Smooth muscle cell of the brain vasculature (primary cell): Measurements from ENCODE around the gene GPRC5B.

Experiments
- DNase-seq: peaks from one replicate; pipeline ENCODE4 v3.0.0-alpha.2; 2012; ENCODE audit warnings: low read depth, low spot score

GPRC5B gene

DNA sequence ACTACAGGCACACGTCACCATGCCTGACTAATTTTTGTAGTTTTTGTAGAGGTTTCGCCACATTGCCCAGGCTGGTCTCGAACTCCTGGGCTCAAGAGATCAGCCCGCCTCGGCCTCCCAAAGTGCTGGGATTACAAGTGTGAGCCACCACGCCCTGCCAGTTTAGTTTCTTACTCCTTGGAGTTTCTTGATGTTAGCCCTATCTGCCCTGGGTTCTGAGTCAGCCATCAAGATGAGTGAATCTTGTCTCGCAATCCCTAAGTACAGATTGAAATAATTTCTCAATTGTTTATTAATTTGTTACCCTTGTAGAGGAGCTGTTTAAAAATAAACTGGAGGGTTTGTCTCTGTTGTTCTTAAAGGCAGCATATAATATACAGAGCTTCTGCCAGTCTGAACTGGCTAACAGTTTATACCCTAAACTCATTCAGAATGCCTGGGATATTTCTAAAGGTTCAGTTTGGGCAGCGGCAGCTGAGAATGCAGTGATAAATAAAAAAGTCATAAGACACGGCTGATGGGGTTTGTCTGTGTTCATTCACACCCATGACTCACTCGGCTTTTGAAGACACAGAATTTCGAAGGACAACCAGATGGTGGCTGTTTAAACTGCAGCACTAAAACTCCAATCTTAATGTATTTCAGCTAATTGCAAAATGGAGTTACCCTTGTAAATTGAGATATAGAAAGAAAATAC lies 39.6 kb downstream of the GPRC5B start:
- DNase-seq = no peak

DNA sequence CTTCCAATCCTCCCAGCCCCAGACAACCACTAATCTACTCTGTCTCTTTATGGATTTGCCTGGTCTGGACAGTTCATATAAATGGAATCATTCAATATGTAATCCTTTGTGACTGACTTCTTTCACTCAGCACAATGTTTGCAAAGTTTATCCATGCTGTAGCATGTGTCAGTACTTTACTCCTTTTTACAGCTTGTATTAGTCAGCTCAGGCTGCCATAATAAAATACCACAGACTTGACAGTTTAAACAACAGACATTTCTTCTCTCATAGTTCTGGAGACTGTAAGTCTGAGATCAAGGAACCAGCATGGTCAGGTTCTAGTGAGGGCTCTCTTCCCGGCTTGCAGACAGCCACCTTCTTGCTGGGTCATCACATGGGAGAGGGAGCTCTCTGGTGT lies 41.3 kb downstream of the GPRC5B start:
- no peak for DNase-seq

DNA sequence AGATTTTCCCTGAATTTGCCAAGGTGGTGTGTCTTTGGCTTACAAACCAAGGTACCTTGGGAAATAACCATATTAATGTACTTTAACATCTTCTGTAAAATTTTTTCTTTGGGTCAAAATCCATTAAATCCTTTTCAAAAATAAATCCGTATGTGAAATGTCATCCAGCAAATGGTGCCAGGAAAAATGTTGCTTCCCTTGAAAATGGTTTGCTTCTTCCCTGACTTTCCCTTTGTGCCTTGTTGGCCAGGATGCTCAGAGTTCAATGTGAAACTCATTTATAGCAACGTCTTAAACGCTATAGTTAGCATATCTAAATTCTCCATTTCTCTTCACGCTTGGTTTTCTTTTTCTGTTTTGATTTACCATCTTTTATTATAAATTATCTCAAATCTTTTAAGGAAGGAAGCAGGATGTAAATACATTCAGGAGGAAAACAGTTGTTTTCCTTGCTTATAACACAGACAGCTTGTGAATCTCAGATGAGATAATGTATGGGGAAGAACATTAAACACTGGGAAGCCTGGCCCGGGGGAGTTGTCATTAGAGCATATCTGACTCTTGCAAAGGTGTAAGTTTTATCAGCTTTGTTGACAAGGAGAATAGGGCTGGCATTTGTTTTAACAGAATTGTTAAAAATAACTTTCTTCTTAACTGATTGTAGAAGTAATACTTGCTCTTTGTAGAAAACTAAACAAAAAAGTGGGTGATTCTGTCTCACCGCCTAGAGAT lies 42.1 kb downstream of the GPRC5B start:
- no peak for DNase-seq

DNA sequence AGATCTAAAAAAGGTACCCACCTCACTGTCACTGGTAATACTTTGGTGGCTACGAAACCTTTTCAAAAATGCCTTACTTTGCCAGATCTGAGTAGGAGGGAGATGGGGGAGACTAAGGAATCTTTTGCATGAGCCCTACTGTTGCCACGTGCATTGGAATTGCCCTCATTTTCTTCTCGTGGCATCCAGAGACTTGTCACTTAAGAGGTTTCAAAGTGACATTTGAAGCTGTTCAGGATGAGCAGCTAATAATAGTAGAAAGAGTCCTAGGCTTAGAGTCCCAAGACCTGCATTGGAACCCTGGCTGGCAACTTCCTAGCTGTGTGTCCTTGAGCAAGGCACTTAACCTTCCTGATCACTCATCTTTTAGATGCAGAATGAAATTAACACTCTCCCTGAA lies 43.5 kb downstream of the GPRC5B start:
- DNase-seq = no peak

DNA sequence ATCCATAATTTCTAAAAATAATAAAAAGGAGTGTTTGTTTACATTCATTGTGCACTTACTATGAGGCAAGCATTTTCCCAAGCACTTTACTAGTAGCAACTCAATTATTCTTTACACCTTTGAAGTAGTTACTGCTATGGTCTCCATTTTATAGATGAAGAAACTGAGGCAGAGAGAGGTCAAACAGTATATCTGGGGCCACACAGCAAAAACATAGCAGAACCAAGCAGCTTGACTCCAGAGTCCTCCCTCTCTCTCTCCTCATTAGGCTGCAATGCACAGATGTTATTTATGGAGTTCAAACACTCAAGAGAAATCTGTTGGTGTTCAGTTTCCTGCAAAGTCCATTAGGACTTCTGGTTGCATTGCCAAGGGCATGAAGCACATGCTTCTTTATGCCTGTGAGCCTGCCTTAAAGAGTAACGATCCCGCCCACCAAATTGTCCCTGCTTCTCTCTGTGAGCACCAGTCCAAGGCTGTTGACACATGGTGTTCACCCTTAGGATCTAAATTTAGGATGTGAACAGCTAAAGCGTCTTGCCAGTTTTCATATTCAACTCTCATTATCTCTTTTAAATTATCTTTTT lies 44.0 kb downstream of the GPRC5B start:
- DNase-seq = no peak

- DNase-seq = no peak
Measured at GRCh38 chr16:19837984-19838707, 46.5 kb downstream of the GPRC5B start.

- no peak for DNase-seq
Measured at GRCh38 chr16:19837331-19837980, 47.2 kb downstream of the GPRC5B start.

DNA sequence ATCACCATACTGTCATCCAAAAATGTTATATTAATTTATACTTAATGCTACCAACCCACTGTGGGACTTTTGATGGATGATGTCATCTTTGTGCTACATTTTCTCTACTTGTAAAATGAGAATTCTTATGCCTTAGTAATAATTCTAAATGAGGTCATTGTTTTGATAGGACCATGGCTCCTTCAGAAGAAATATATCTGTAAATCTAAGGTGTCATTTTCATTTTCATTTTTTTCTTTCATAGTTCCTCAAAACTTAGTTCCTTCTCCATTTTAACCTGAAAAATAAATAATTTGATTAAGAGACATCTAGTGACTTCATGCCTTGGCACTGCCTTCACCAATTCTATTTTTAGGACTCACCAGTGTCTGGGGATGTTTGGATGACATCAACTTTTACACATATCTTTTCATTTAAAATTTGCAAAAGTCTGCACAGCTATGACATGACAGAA lies 48.7 kb downstream of the GPRC5B start:
- no peak for DNase-seq

DNA sequence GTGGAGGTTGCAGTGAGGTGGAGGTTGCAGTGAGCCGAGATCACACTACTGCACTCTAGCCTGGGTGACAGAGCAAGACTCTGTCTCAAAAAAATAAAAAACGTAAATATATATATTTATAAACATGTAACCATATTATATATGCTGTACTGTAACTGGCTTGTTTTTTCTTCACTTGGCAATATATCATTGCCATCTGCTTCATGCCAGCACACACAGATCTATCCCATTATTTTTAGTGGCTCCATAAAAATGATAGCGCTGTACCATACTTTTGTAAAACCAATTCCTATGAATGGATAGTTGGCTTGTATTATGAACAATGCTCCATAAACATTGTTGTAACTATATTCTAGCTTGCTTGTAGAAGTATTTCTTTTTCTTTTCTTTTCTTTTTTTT lies 49.5 kb downstream of the GPRC5B start:
- no peak for DNase-seq

- DNase-seq = no peak
Measured at GRCh38 chr16:19833581-19833980, 51.1 kb downstream of the GPRC5B start.

- no peak for DNase-seq
Measured at GRCh38 chr16:19833176-19833575, 51.5 kb downstream of the GPRC5B start.

GRCh38 chr16:19831678-19832077 lies 53.0 kb downstream of the GPRC5B start:
- peak; percentile 9 for DNase-seq

GRCh38 chr16:19830902-19831560 lies 53.6 kb downstream of the GPRC5B start:
- DNase-seq = no peak

DNA sequence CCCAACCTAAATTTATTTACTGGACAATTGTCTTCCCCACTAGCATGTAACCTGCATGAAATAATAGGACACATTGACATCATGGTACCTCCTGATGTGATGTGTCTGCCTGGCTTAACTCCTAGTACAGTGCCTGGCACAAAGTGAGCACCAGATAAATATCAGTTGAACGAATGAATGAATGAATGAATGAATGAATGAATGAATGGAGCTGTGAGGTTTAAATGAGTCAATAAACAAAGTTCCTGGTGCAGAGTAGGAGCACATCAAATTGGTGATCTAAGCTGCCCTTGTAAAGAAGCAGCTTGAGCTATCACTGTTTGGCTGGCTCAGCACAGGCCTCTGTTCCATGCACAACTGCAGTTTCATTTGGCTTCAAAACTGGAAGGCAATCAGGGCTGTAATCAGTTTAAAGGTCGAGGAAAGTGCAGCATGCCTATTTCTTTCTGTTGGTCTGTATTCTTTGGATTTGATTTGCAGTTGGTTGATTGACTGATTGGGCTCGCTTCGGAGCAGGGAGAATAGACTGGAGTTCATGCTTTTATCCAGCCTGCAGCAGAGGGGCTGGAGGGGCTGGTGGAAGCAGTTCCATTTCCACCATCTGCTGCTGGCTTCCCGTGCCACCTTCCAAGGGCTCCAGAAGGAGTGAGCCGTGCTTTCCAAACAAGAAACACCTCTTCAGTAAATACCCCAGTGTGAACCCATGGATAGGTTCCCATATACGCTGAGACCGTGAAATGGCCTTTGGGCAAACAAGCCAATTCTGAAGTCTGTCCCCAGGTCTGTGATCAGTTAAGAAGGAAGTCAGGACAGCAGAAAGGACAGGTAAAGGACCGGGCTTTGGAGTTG lies 54.6 kb downstream of the GPRC5B start:
- DNase-seq = no peak

GRCh38 chr16:19824216-19824615 lies 60.4 kb downstream of the GPRC5B start:
- no peak for DNase-seq

- DNase-seq = no peak
Measured at GRCh38 chr16:19823322-19823721, 61.3 kb downstream of the GPRC5B start.

- no peak for DNase-seq
Measured at GRCh38 chr16:19822533-19822932, 62.1 kb downstream of the GPRC5B start.

GRCh38 chr16:19817875-19818274 lies 66.8 kb downstream of the GPRC5B start:
- no peak for DNase-seq

- no peak for DNase-seq
Measured at GRCh38 chr16:19817122-19817521, 67.5 kb downstream of the GPRC5B start.

- no peak for DNase-seq
Measured at GRCh38 chr16:19815418-19815817, 69.2 kb downstream of the GPRC5B start.
